Measurements from ENCODE around the gene NINJ1. TPM values are rescaled to one million over a fixed set of nuclear protein-coding genes. Genes with fewer than 3 reads are reported as not detected.

The NINJ1 gene
- total RNA-seq, 4 donors from 2014 or later: 12.6 to 61.3 (median 31.4) TPM

- no peak for TF ChIP-seq CTCF (IDR thresholded peaks at IDR 0.05)
- no peak for TF ChIP-seq POLR2A (IDR thresholded peaks at IDR 0.05)
- H3K27ac ChIP-seq: no peak overlapping the region
- H3K4me3 ChIP-seq: no peak overlapping the region
- DNase-seq: no peak
- no peaks in the 10 kb centered on the region for H3K36me3 ChIP-seq
- H3K4me1 ChIP-seq: peaks cover 0 to 15% (median 5%) of the 10 kb centered on the region in 3 donors
- 59 to 62% methylated on average over 10 to 11 of the region's 11 CpGs for WGBS, 2 donors
- no peaks in the 10 kb centered on the region for H3K9me3 ChIP-seq
- H3K27me3 ChIP-seq: no peaks in the 10 kb centered on the region
- intact Hi-C loops (cut with DNase I): loop anchor here (5.0 kb wide), 2 partner anchors 50 to 140 kb away; no protein-coding TSS in a partner anchor
These were observed 27.9 kb upstream of the NINJ1 start for GRCh38 chr9:93161786-93162562.

GRCh38 chr9:93159601-93160471 is 25.8 kb upstream of the NINJ1 start:
- no peak for DNase-seq
- peak; percentile 81 to 97 (median 95) for TF ChIP-seq CTCF (IDR thresholded peaks at IDR 0.05)
- no peak for TF ChIP-seq POLR2A (IDR thresholded peaks at IDR 0.05)
- Histone ChIP-seq H3K9me3 (no peaks in the 10 kb centered on the region), H3K27ac (no peak overlapping the region), H3K4me3 (no peak overlapping the region), H3K27me3 (no peaks in the 10 kb centered on the region), H3K4me1 (peaks cover 0 to 15% (median 5%) of the 10 kb centered on the region in 3 donors), H3K36me3 (no peaks in the 10 kb centered on the region)
- 9 to 34% methylated on average over 10 to 16 of the region's 19 CpGs for WGBS, 2 donors
- intact Hi-C loops (cut with DNase I): loop anchor here (5.0 kb wide), 2 partner anchors 48 to 142 kb away; no protein-coding TSS in a partner anchor

- peaks cover 0 to 12% (median 5%) of the 10 kb centered on the region in 3 donors for H3K4me1 ChIP-seq
- TF ChIP-seq POLR2A (IDR thresholded peaks at IDR 0.05) (no peak), CTCF (IDR thresholded peaks at IDR 0.05) (no peak)
- H3K9me3 ChIP-seq: no peaks in the 10 kb centered on the region
- no peaks in the 10 kb centered on the region for H3K27me3 ChIP-seq
- no peak for DNase-seq
- WGBS, 2 donors: 72 to 89% methylated on average over 5 to 9 of the region's 11 CpGs
- no peaks in the 10 kb centered on the region for H3K36me3 ChIP-seq
- no peak overlapping the region for H3K4me3 ChIP-seq
- intact Hi-C loops (cut with DNase I): no loop called here
- no peak overlapping the region for H3K27ac ChIP-seq
These were observed 22.5 kb upstream of the NINJ1 start for GRCh38 chr9:93156475-93157008.

- WGBS, 2 donors: 82 to 86% methylated on average over 8 to 11 of the region's 16 CpGs
- no peak for DNase-seq
- Histone ChIP-seq H3K4me1 (peaks cover 0 to 8% (median 5%) of the 10 kb centered on the region in 3 donors), H3K27ac (no peak overlapping the region), H3K36me3 (no peaks in the 10 kb centered on the region), H3K4me3 (no peak overlapping the region), H3K9me3 (no peaks in the 10 kb centered on the region), H3K27me3 (no peaks in the 10 kb centered on the region)
- no peak for TF ChIP-seq POLR2A (IDR thresholded peaks at IDR 0.05)
- intact Hi-C loops (cut with DNase I): no loop called here
These were observed 21.8 kb upstream of the NINJ1 start for GRCh38 chr9:93155716-93156474.

- TF ChIP-seq CTCF (IDR thresholded peaks at IDR 0.05) (peak in 4 of 6 experiments; percentile 35 to 50 (median 39)), POLR2A (IDR thresholded peaks at IDR 0.05) (no peak)
- intact Hi-C loops (cut with DNase I): no loop called here
- Histone ChIP-seq H3K4me1 (no peaks in the 10 kb centered on the region), H3K27ac (no peak overlapping the region), H3K27me3 (no peaks in the 10 kb centered on the region), H3K36me3 (no peaks in the 10 kb centered on the region), H3K9me3 (no peaks in the 10 kb centered on the region), H3K4me3 (no peak overlapping the region)
- no peak for DNase-seq
- WGBS, 2 donors: 76 to 84% methylated on average over 9 to 13 of the region's 14 CpGs
These were observed 20.3 kb upstream of the NINJ1 start for GRCh38 chr9:93154293-93154903.
